Epidermal melanocyte (primary cell): ENCODE measurements around the gene UXS1.

Experiments used
- DNase-seq: peaks from one replicate; pipeline ENCODE4 v3.0.0; 2011; ENCODE audit warnings: low spot score; ENCODE audit not compliant: insufficient read length

Gene UXS1

GRCh38 chr2:106161938-106162820 is 31.9 kb downstream of the UXS1 start:
- DNase-seq = no peak

- no peak for DNase-seq
Measured at GRCh38 chr2:106161341-106161740, 32.8 kb downstream of the UXS1 start.

- DNase-seq = no peak
Measured at GRCh38 chr2:106160786-106161261, 33.3 kb downstream of the UXS1 start.

- DNase-seq = no peak
Measured at GRCh38 chr2:106159866-106160785, 34.0 kb downstream of the UXS1 start.

- DNase-seq = no peak
Measured at GRCh38 chr2:106158871-106159270, 35.2 kb downstream of the UXS1 start.

GRCh38 chr2:106158131-106158530 is 36.0 kb downstream of the UXS1 start:
- no peak for DNase-seq

GRCh38 chr2:106157416-106157815 is 36.7 kb downstream of the UXS1 start:
- no peak for DNase-seq

GRCh38 chr2:106156305-106157296 is 37.5 kb downstream of the UXS1 start:
- no peak for DNase-seq

- DNase-seq = no peak
Measured at GRCh38 chr2:106153781-106154180, 40.3 kb downstream of the UXS1 start.

- no peak for DNase-seq
Measured at GRCh38 chr2:106147665-106148064, 46.4 kb downstream of the UXS1 start.

- no peak for DNase-seq
Measured at GRCh38 chr2:106147159-106147558, 46.9 kb downstream of the UXS1 start.

GRCh38 chr2:106144621-106145331 is 49.3 kb downstream of the UXS1 start:
- DNase-seq = no peak

GRCh38 chr2:106143495-106144215 is 50.4 kb downstream of the UXS1 start:
- no peak for DNase-seq

- DNase-seq = no peak
Measured at GRCh38 chr2:106142683-106143082, 51.4 kb downstream of the UXS1 start.

- DNase-seq = no peak
Measured at GRCh38 chr2:106140913-106141312, 53.2 kb downstream of the UXS1 start.

- DNase-seq = no peak
Measured at GRCh38 chr2:106140113-106140512, 54.0 kb downstream of the UXS1 start.

GRCh38 chr2:106139238-106139935 is 54.7 kb downstream of the UXS1 start:
- no peak for DNase-seq

GRCh38 chr2:106138543-106139237 is 55.4 kb downstream of the UXS1 start:
- DNase-seq = no peak
